Liver (tissue), 9 donors: ENCODE measurements around the gene CNTN2. TPM values are rescaled to one million over a fixed set of nuclear protein-coding genes. Genes with fewer than 3 reads are reported as not detected.

Source experiments
- DNase-seq: peaks from one replicate; pipeline ENCODE4 v3.0.0-alpha.2; 2017; ENCODE audit warnings: low spot score
- H3K27ac ChIP-seq, 2 donors: one replicate each; pipeline ENCODE4 v1.7.0; 2013; ENCODE audit warnings: inconsistent platforms in 2 of 2, low read length in 2 of 2, control low read depth in 1 of 2, low read depth in 1 of 2, mild to moderate bottlenecking in 1 of 2
- H3K27me3 ChIP-seq, 4 donors: one replicate each; pipeline versions ENCODE4 v1.6.1 to v1.7.0; 2013; ENCODE audit warnings: low read length in 3 of 4, inconsistent platforms in 1 of 4, mild to moderate bottlenecking in 1 of 4, moderate library complexity in 1 of 4; ENCODE audit not compliant: control insufficient read depth in 4 of 4, insufficient read depth in 4 of 4
- H3K36me3 ChIP-seq, 4 donors: one replicate each; pipeline versions ENCODE4 v1.6.1 to v1.7.0; 2013; ENCODE audit warnings: low read length in 3 of 4, mild to moderate bottlenecking in 3 of 4, low read depth in 1 of 4, moderate library complexity in 1 of 4; ENCODE audit not compliant: control insufficient read depth in 4 of 4, insufficient read depth in 3 of 4
- H3K4me1 ChIP-seq, 4 donors: one replicate each; pipeline versions ENCODE4 v1.6.1 to v1.7.0; 2013; ENCODE audit warnings: low read length in 3 of 4, mild to moderate bottlenecking in 3 of 4, moderate library complexity in 1 of 4; ENCODE audit not compliant: control insufficient read depth in 4 of 4, insufficient read depth in 4 of 4
- H3K4me3 ChIP-seq, 3 donors: one replicate each; pipeline versions ENCODE4 v1.6.1 to v1.7.0; 2013; ENCODE audit warnings: low read length in 3 of 3, control low read depth in 1 of 3, low read depth in 1 of 3, mild to moderate bottlenecking in 1 of 3
- H3K9ac ChIP-seq, 2 donors: one replicate each; pipeline ENCODE4 v1.7.0; 2013; ENCODE audit warnings: low read length in 2 of 2, mild to moderate bottlenecking in 2 of 2, moderate library complexity in 2 of 2, control low read depth in 1 of 2, low read depth in 1 of 2
- H3K9me3 ChIP-seq, 4 donors: one replicate each; pipeline versions ENCODE4 v1.6.1 to v1.7.0; 2013; ENCODE audit warnings: low read length in 3 of 4; ENCODE audit not compliant: control insufficient read depth in 4 of 4
- ATF3 ChIP-seq: IDR thresholded peaks from 2 replicates; pipeline ENCODE4 v1.6.1; 2016; ENCODE audit warnings: antibody characterized with exemption
- CTCF ChIP-seq: fragments of 150-350 bp; IDR thresholded peaks from 2 replicates; pipeline ENCODE4 v1.5.1; 2017; ENCODE audit warnings: improper control_type of control experiment, low read depth, low read length; ENCODE audit not compliant: missing input control
- EGR1 ChIP-seq, 2 donors: IDR thresholded peaks; 2 replicates each; pipeline ENCODE4 v1.6.1; 2016 to 2018; ENCODE audit warnings: antibody characterized with exemption in 2 of 2, low read depth in 2 of 2
- FOXA1 ChIP-seq: IDR thresholded peaks from 2 replicates; pipeline ENCODE4 v1.6.1; 2016; ENCODE audit warnings: antibody characterized with exemption
- FOXA2 ChIP-seq: IDR thresholded peaks from 2 replicates; pipeline ENCODE4 v1.6.1; 2016; ENCODE audit warnings: antibody characterized with exemption
- GABPA ChIP-seq, 2 donors: IDR thresholded peaks in 1 of 2; conservative IDR thresholded peaks in 1 of 2; 2 replicates each; pipeline ENCODE4 v1.6.1; 2016; ENCODE audit warnings: antibody characterized with exemption in 2 of 2, mild to moderate bottlenecking in 1 of 2, moderate library complexity in 1 of 2
- HNF4A ChIP-seq, 2 donors: conservative IDR thresholded peaks; 2 replicates each; pipeline ENCODE4 v1.6.1; 2016; ENCODE audit warnings: antibody characterized with exemption in 2 of 2, mild to moderate bottlenecking in 2 of 2
- HNF4G ChIP-seq: IDR thresholded peaks from 2 replicates; pipeline ENCODE4 v1.6.1; 2016; ENCODE audit warnings: antibody characterized with exemption
- JUND ChIP-seq, 2 donors: IDR thresholded peaks; 2 replicates each; pipeline ENCODE4 v1.6.1; 2016; ENCODE audit warnings: antibody characterized with exemption in 2 of 2
- MAX ChIP-seq: IDR thresholded peaks from 2 replicates; pipeline ENCODE4 v1.6.1; 2016; ENCODE audit warnings: antibody characterized with exemption
- NR2F2 ChIP-seq: IDR thresholded peaks from 2 replicates; pipeline ENCODE4 v1.6.1; 2016; ENCODE audit warnings: antibody characterized with exemption
- RAD21 ChIP-seq, 2 donors: IDR thresholded peaks; 2 replicates each; pipeline ENCODE4 v1.6.1; 2016; ENCODE audit warnings: antibody characterized with exemption in 2 of 2, mild to moderate bottlenecking in 2 of 2
- REST ChIP-seq: IDR thresholded peaks from 2 replicates; pipeline ENCODE4 v1.6.1; 2016; ENCODE audit warnings: antibody characterized with exemption, mild to moderate bottlenecking
- RXRA ChIP-seq, 2 donors: IDR thresholded peaks; 2 replicates each; pipeline ENCODE4 v1.6.1; 2017 to 2018; ENCODE audit warnings: antibody characterized with exemption in 2 of 2, mild to moderate bottlenecking in 1 of 2
- SP1 ChIP-seq: IDR thresholded peaks from 2 replicates; pipeline ENCODE4 v1.6.1; 2018; ENCODE audit warnings: antibody characterized with exemption, mild to moderate bottlenecking
- TAF1 ChIP-seq: conservative IDR thresholded peaks from 2 replicates; pipeline ENCODE4 v1.6.1; 2016; ENCODE audit warnings: antibody characterized with exemption, mild to moderate bottlenecking
- YY1 ChIP-seq: IDR thresholded peaks from 2 replicates; pipeline ENCODE4 v1.6.1; 2016; ENCODE audit warnings: antibody characterized with exemption, mild to moderate bottlenecking
- ZBTB33 ChIP-seq: IDR thresholded peaks from 2 replicates; pipeline ENCODE4 v1.6.1; 2016; ENCODE audit warnings: antibody characterized with exemption
- WGBS: extraction: QIAGEN DNeasy Blood & Tissue Kit; methylation state at CpG from one replicate; pipeline ENCODE4 v1.1.7; 2013; 5-methylcytosine and 5-hydroxymethylcytosine counted together
- polyA plus RNA-seq, 2 donors: library from polyadenylated mRNA; stranded (reverse) in 1 of 2; unstranded in 1 of 2; fragments of 200-250 nt in 1 of 2; fragments of >200 nt in 1 of 2; fragmentation: Nextera tagmentation in 1 of 2; extraction: Ambion mirVana in 1 of 2; gene quantifications; one replicate each; pipeline versions ENCODE4 v1.2.1 to v1.2.3, GENCODE V29; 2013 to 2015
- total RNA-seq, 2 donors: library from RNA; depleted of rRNA; stranded (reverse); fragments of >200 nt; gene quantifications; one replicate each; pipeline ENCODE4 v1.2.3, GENCODE V29; 2014
- donor health status: healthy.
- donor health status: healthy.
- donor health status: healthy.
- donor health status: healthy.
- donor health status: healthy.

Gene CNTN2
- total and polyA plus RNA-seq, 4 donors, result 0.05 to 0.25 (median 0.17) TPM

- H3K27ac ChIP-seq, result no peak overlapping the region
- TF ChIP-seq JUND (IDR thresholded peaks at IDR 0.05) (no peak), FOXA1 (no peak), HNF4A (conservative IDR thresholded peaks at IDR 0.05) (no peak), SP1 (no peak), FOXA2 (no peak), ATF3 (no peak), CTCF (no peak), RAD21 (IDR thresholded peaks at IDR 0.05) (no peak), YY1 (no peak), ZBTB33 (no peak), RXRA (IDR thresholded peaks at IDR 0.05) (no peak), NR2F2 (no peak), HNF4G (no peak), MAX (no peak), EGR1 (IDR thresholded peaks at IDR 0.05; ENCODE audit: low read depth in 2 of 2) (no peak), GABPA (IDR thresholded peaks at IDR 0.05 in 1 of 2, conservative IDR thresholded peaks at IDR 0.05 in 1 of 2) (no peak), TAF1 (no peak), REST (no peak)
- WGBS, result 98% methylated on average over 1 of the region's 1 CpG
- no peaks in the 10 kb centered on the region for H3K9me3 ChIP-seq
- no peaks in the 10 kb centered on the region for H3K4me1 ChIP-seq
- no peak overlapping the region for H3K9ac ChIP-seq
- no peak overlapping the region for H3K4me3 ChIP-seq
- no peak for DNase-seq
- no peaks in the 10 kb centered on the region for H3K27me3 ChIP-seq
- H3K36me3 ChIP-seq, result peaks cover 0 to 4% (median 1%) of the 10 kb centered on the region in 4 donors
Observed at GRCh38 chr1:205077934-205078311, 34.9 kb downstream of the CNTN2 start.
